Measurements from ENCODE around the gene SHB.

- TF ChIP-seq CTCF (IDR thresholded peaks at IDR 0.05) (no peak), POLR2A (IDR thresholded peaks at IDR 0.05) (no peak), EP300 (IDR thresholded peaks at IDR 0.05) (no peak), POLR2AphosphoS5 (IDR thresholded peaks at IDR 0.05) (no peak)
Measured at GRCh38 chr9:38060681-38061080, 8.3 kb downstream of the SHB start.
